A673 (cell line): ENCODE measurements around the gene KLF16.

Experiments
- CTCF ChIP-seq: fragments of 300-800, 200-600 bp; sonication (generic); conservative IDR thresholded peaks from 2 replicates; pipeline ENCODE4 v1.5.1; 2017; ENCODE audit warnings: low read depth, mild to moderate bottlenecking, antibody characterized with exemption, low read length, moderate library complexity, mixed read lengths
- EZH2 ChIP-seq: fragments of 200-600 bp; sonication (generic); IDR thresholded peaks from 2 replicates; pipeline ENCODE4 v1.6.1; 2017; ENCODE audit warnings: borderline replicate concordance, low read depth, mild to moderate bottlenecking, mixed read lengths, antibody characterized with exemption, low read length; ENCODE audit not compliant: poor library complexity, severe bottlenecking

- TF ChIP-seq CTCF (no peak), EZH2 (no peak)
These were observed 58.5 kb downstream of the KLF16 start for GRCh38 chr19:1804858-1805257.
